Gastroesophageal sphincter (tissue), 4 donors: ENCODE data around the gene SV2C. TPM values are rescaled to one million over a fixed set of nuclear protein-coding genes. Genes with fewer than 3 reads are reported as not detected.

Source experiments
- ATAC-seq: fragments of 150-250 bp; one replicate; pipeline ENCODE4 v1.9.1; 2016; ENCODE audit warnings: mild to moderate bottlenecking, moderate library complexity
- H3K27ac ChIP-seq, 4 donors: fragments of 200-600 bp; sonication (generic) in 3 of 4; 1 replicate in 3 of 4; 2 replicates in 1 of 4; pipeline ENCODE4 v1.5.1; 2016 to 2019
- H3K27me3 ChIP-seq: fragments of 200-600 bp; sonication (generic); one replicate; pipeline ENCODE4 v1.5.1; 2019
- H3K36me3 ChIP-seq, 2 donors: fragments of 200-600 bp; sonication (generic); one replicate each; pipeline ENCODE4 v1.5.1; 2019; ENCODE audit warnings: control low read depth in 1 of 2
- H3K4me1 ChIP-seq, 3 donors: fragments of 200-600 bp; sonication (generic); 1 replicate in 2 of 3; 2 replicates in 1 of 3; pipeline ENCODE4 v1.5.1; 2016 to 2019; ENCODE audit warnings: control low read depth in 2 of 3
- H3K4me3 ChIP-seq, 2 donors: fragments of 200-600 bp; sonication (generic); one replicate each; pipeline ENCODE4 v1.5.1; 2019; ENCODE audit warnings: mild to moderate bottlenecking in 1 of 2, moderate library complexity in 1 of 2
- H3K9me3 ChIP-seq, 3 donors: fragments of 200-600 bp; sonication (generic); one replicate each; pipeline ENCODE4 v1.5.1; 2017 to 2019; ENCODE audit warnings: control low read depth in 2 of 3
- CTCF ChIP-seq, 4 experiments: fragments of 200-600 bp in 2 of 4; fragments of 450-650 bp in 2 of 4; sonication (generic) in 1 of 4; IDR thresholded peaks; one replicate each; pipeline ENCODE4 v1.5.1; 2017 to 2019; ENCODE audit warnings: antibody characterized with exemption in 4 of 4, mild to moderate bottlenecking in 2 of 4, moderate library complexity in 2 of 4
- EP300 ChIP-seq: sonication (generic); formaldehyde crosslinking; IDR thresholded peaks from one replicate; pipeline ENCODE4 v1.6.1; 2017; ENCODE audit warnings: antibody characterized with exemption, mild to moderate bottlenecking
- POLR2A ChIP-seq, 2 donors: fragments of 450-650 bp; IDR thresholded peaks; one replicate each; pipeline ENCODE4 v1.6.1; 2017; ENCODE audit warnings: antibody characterized with exemption in 2 of 2, mild to moderate bottlenecking in 2 of 2, moderate library complexity in 1 of 2
- POLR2AphosphoS5 ChIP-seq: sonication (generic); formaldehyde crosslinking; IDR thresholded peaks from one replicate; pipeline ENCODE4 v1.6.1; 2017; ENCODE audit warnings: antibody characterized with exemption
- WGBS, 2 donors: methylation state at CpG; one replicate each; pipeline ENCODE4 v1.1.5; 2018; ENCODE audit warnings: low coverage in 1 of 2; 5-methylcytosine and 5-hydroxymethylcytosine counted together
- total RNA-seq, 4 donors: library from RNA; depleted of rRNA; stranded (reverse); fragments of >200 nt; gene quantifications; one replicate each; pipeline ENCODE4 v1.1.0, GENCODE V29; 2016

SV2C gene
- total RNA-seq, 4 donors from 2014 or later: 0.16 to 0.67 (median 0.39) TPM

- H3K36me3 ChIP-seq: no peaks in the 10 kb centered on the region
- H3K27ac ChIP-seq: no peak overlapping the region
- no peaks in the 10 kb centered on the region for H3K9me3 ChIP-seq
- H3K27me3 ChIP-seq: no peaks in the 10 kb centered on the region
- H3K4me1 ChIP-seq: no peaks in the 10 kb centered on the region
- no peak for ATAC-seq
- TF ChIP-seq EP300 (no peak), POLR2AphosphoS5 (no peak), POLR2A (IDR thresholded peaks at IDR 0.05) (no peak), CTCF (IDR thresholded peaks at IDR 0.05) (no peak)
- no peak overlapping the region for H3K4me3 ChIP-seq
These were observed 110.5 kb downstream of the SV2C start for GRCh38 chr5:76193635-76194034.

- WGBS, 2 donors: 42 to 51% methylated on average over 3 of the region's 3 CpGs
- H3K4me1 ChIP-seq: no peaks in the 10 kb centered on the region
- H3K36me3 ChIP-seq: no peaks in the 10 kb centered on the region
- H3K9me3 ChIP-seq: no peaks in the 10 kb centered on the region
- no peak for TF ChIP-seq CTCF (IDR thresholded peaks at IDR 0.05)
- no peak for TF ChIP-seq EP300
- TF ChIP-seq POLR2AphosphoS5: no peak
- TF ChIP-seq POLR2A (IDR thresholded peaks at IDR 0.05): no peak
- H3K4me3 ChIP-seq: no peak overlapping the region
- no peaks in the 10 kb centered on the region for H3K27me3 ChIP-seq
- ATAC-seq: no peak
- H3K27ac ChIP-seq: no peak overlapping the region
These were observed 111.2 kb downstream of the SV2C start for GRCh38 chr5:76194340-76194739.

GRCh38 chr5:76196457-76196856 lies 113.3 kb downstream of the SV2C start:
- Histone ChIP-seq H3K9me3 (no peaks in the 10 kb centered on the region), H3K36me3 (no peaks in the 10 kb centered on the region), H3K4me1 (no peaks in the 10 kb centered on the region), H3K27me3 (no peaks in the 10 kb centered on the region), H3K27ac (no peak overlapping the region), H3K4me3 (no peak overlapping the region)
- WGBS, 2 donors: 74 to 100% methylated on average over 2 to 3 of the region's 3 CpGs
- TF ChIP-seq EP300: no peak
- ATAC-seq: no peak

- Histone ChIP-seq H3K9me3 (no peaks in the 10 kb centered on the region), H3K4me3 (no peak overlapping the region), H3K4me1 (no peaks in the 10 kb centered on the region), H3K36me3 (no peaks in the 10 kb centered on the region), H3K27me3 (no peaks in the 10 kb centered on the region), H3K27ac (no peak overlapping the region)
- TF ChIP-seq EP300 (no peak), CTCF (IDR thresholded peaks at IDR 0.05) (no peak), POLR2AphosphoS5 (no peak), POLR2A (IDR thresholded peaks at IDR 0.05) (no peak)
- no peak for ATAC-seq
- 75% methylated on average over 2 of the region's 2 CpGs; no CpG with 5 or more reads in 1 of the 2 donors for WGBS, 2 donors
These were observed 113.8 kb downstream of the SV2C start for GRCh38 chr5:76196886-76197489.

- 75 to 87% methylated on average over 2 to 3 of the region's 3 CpGs for WGBS, 2 donors
- no peak for ATAC-seq
These were observed 114.5 kb downstream of the SV2C start for GRCh38 chr5:76197726-76198125.

More at GRCh38 chr5:76197726-76198125, 114.5 kb downstream of the SV2C start:
- no peak for TF ChIP-seq POLR2A (IDR thresholded peaks at IDR 0.05)
- TF ChIP-seq EP300: no peak
- no peak for TF ChIP-seq CTCF (IDR thresholded peaks at IDR 0.05)
- no peak for TF ChIP-seq POLR2AphosphoS5
- Histone ChIP-seq H3K27me3 (no peaks in the 10 kb centered on the region), H3K36me3 (no peaks in the 10 kb centered on the region), H3K27ac (no peak overlapping the region), H3K4me1 (no peaks in the 10 kb centered on the region), H3K9me3 (no peaks in the 10 kb centered on the region), H3K4me3 (no peak overlapping the region)
